Osteoblast (primary cell): ENCODE measurements around the gene IGSF9B. TPM values are rescaled to one million over a fixed set of nuclear protein-coding genes. Genes with fewer than 3 reads are reported as not detected.

ENCODE experiments used
- DNase-seq: peaks from one replicate; pipeline ENCODE4 v3.0.0; 2011; ENCODE audit warnings: low spot score, mixed read lengths; ENCODE audit not compliant: insufficient read length; ENCODE audit errors: missing footprints
- H2AFZ ChIP-seq: 2 replicates; pipeline ENCODE4 v1.6.0; 2011; ENCODE audit warnings: mild to moderate bottlenecking, low read length
- H3K27ac ChIP-seq: 2 replicates; pipeline ENCODE4 v1.5.1; 2011; ENCODE audit warnings: mild to moderate bottlenecking, low read depth, low read length, moderate library complexity
- H3K27me3 ChIP-seq: 2 replicates; pipeline ENCODE4 v1.6.0; 2012; ENCODE audit warnings: mild to moderate bottlenecking, control low read depth, inconsistent platforms, low read length, moderate library complexity; ENCODE audit not compliant: insufficient read depth
- H3K36me3 ChIP-seq: 2 replicates; pipeline ENCODE4 v1.5.1; 2011; ENCODE audit warnings: mild to moderate bottlenecking, low read length, control low read depth, moderate library complexity; ENCODE audit not compliant: insufficient read depth
- H3K4me1 ChIP-seq: 2 replicates; pipeline ENCODE4 v1.5.1; 2011; ENCODE audit warnings: mild to moderate bottlenecking, low read length, control low read depth, moderate library complexity; ENCODE audit not compliant: insufficient read depth
- H3K4me2 ChIP-seq: 2 replicates; pipeline ENCODE4 v1.6.0; 2011; ENCODE audit warnings: mild to moderate bottlenecking, low read length; ENCODE audit not compliant: insufficient read depth
- H3K4me3 ChIP-seq: fragments of 200-600 bp; sonication (generic); 3 replicates; pipeline ENCODE4 v1.5.1; 2012; ENCODE audit warnings: mild to moderate bottlenecking, low read length, inconsistent platforms; ENCODE audit not compliant: insufficient read depth
- H3K79me2 ChIP-seq: 2 replicates; pipeline ENCODE4 v1.6.0; 2012; ENCODE audit warnings: mild to moderate bottlenecking, low read length, control low read depth, inconsistent platforms; ENCODE audit not compliant: insufficient read depth
- H3K9me3 ChIP-seq: 2 replicates; pipeline ENCODE4 v1.5.1; 2011; ENCODE audit warnings: low read depth, low read length, control low read depth
- H4K20me1 ChIP-seq: 2 replicates; pipeline ENCODE4 v1.6.0; 2012; ENCODE audit warnings: mild to moderate bottlenecking, low read length, control low read depth; ENCODE audit not compliant: insufficient read depth
- total RNA-seq: library from RNA; depleted of rRNA; stranded (reverse); fragments of >200 nt; gene quantifications from 2 replicates; pipeline ENCODE4 v1.2.3, GENCODE V29; 2012
- TF ChIP-seq, protein P1 (sequence below): IDR thresholded peaks from 2 replicates; pipeline ENCODE4 v1.5.1; 2011; ENCODE audit warnings: mild to moderate bottlenecking, low read depth, low read length, moderate library complexity; ENCODE audit errors: extremely low read depth

The IGSF9B gene
- total RNA-seq, 1 donor, result 0.36 TPM

DNA sequence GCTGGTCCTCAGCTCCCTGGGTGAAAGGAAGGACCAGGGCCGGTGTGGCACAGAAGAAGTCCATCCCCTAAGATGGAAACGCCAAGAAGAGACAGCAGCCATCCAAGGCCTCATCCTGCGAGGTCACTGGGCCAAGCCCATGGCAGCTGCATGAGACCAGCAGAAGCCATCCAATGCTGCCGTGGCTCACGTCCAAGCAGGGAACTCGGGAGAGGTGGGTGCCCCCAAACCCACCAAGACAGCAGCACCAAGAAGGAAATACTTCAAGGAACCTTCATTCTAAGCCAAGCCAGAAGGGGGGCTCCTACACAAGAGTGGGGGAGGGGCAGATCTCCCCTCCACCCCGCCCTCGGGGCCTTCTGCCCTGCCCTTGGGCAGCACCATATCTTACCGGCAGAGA is 49.6 kb downstream of the IGSF9B start:
- peaks cover 3% of the 10 kb centered on the region for H3K9me3 ChIP-seq
- H3K4me3 ChIP-seq, result no peak overlapping the region
- H3K79me2 ChIP-seq, result no peaks in the 10 kb centered on the region
- no peaks in the 10 kb centered on the region for H4K20me1 ChIP-seq
- no peaks in the 10 kb centered on the region for H3K4me1 ChIP-seq
- DNase-seq, result no peak
- TF ChIP-seq, protein P1, sequence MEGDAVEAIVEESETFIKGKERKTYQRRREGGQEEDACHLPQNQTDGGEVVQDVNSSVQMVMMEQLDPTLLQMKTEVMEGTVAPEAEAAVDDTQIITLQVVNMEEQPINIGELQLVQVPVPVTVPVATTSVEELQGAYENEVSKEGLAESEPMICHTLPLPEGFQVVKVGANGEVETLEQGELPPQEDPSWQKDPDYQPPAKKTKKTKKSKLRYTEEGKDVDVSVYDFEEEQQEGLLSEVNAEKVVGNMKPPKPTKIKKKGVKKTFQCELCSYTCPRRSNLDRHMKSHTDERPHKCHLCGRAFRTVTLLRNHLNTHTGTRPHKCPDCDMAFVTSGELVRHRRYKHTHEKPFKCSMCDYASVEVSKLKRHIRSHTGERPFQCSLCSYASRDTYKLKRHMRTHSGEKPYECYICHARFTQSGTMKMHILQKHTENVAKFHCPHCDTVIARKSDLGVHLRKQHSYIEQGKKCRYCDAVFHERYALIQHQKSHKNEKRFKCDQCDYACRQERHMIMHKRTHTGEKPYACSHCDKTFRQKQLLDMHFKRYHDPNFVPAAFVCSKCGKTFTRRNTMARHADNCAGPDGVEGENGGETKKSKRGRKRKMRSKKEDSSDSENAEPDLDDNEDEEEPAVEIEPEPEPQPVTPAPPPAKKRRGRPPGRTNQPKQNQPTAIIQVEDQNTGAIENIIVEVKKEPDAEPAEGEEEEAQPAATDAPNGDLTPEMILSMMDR, result no peak
- no peak overlapping the region for H3K4me2 ChIP-seq
- H3K27ac ChIP-seq, result no peak overlapping the region
- H3K27me3 ChIP-seq, result no peaks in the 10 kb centered on the region
- no peak overlapping the region for H2AFZ ChIP-seq
- no peaks in the 10 kb centered on the region for H3K36me3 ChIP-seq

DNA sequence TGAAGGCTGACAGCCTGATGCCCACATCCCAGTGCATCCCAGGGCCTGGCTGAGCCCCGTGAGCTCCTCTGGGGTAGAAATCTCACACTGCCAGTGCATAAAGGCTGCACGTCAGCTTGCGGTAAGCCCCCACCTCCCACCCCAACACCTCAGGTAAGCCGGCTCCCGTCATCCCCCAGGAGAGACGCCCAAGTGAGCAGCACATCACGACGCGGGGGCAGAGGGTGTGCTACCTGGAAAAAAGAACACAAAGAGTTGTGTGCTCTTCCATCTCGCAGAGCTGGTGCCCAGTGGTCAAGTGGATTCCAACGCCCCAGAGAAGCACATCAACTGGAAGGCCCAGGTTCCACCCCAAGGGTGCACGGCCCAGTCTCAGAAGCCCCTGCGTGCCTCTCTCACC is 50.0 kb downstream of the IGSF9B start:
- no peak overlapping the region for H3K4me3 ChIP-seq
- H2AFZ ChIP-seq, result no peak overlapping the region
- H3K9me3 ChIP-seq, result peaks cover 3% of the 10 kb centered on the region
- no peaks in the 10 kb centered on the region for H4K20me1 ChIP-seq
- no peak overlapping the region for H3K4me2 ChIP-seq
- no peaks in the 10 kb centered on the region for H3K36me3 ChIP-seq
- no peaks in the 10 kb centered on the region for H3K27me3 ChIP-seq
- DNase-seq, result no peak
- no peaks in the 10 kb centered on the region for H3K79me2 ChIP-seq
- no peaks in the 10 kb centered on the region for H3K4me1 ChIP-seq
- TF ChIP-seq, protein P1, result no peak
- H3K27ac ChIP-seq, result no peak overlapping the region

DNA sequence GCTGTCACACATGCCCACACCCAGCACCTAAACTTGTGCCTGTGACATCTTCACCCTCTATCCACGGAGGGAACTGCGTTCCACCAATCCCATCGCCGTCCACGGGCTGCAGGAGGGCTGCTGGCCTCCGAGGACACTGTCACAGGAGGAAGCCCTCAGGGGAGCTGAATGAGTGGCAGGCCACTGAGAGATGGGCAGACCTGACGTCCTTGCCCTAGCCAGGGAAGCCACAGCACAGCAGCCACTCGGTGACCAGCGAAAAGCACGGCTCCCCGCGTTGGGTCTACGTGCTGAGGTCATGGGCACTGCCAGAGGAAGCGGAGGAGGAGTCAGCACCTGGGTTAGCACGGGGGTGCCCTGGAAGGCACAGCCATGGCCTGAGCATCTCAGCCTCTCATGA is 50.5 kb downstream of the IGSF9B start:
- no peaks in the 10 kb centered on the region for H3K79me2 ChIP-seq
- no peak overlapping the region for H3K4me3 ChIP-seq
- no peaks in the 10 kb centered on the region for H4K20me1 ChIP-seq
- TF ChIP-seq, protein P1, result no peak
- H2AFZ ChIP-seq, result no peak overlapping the region
- H3K4me1 ChIP-seq, result no peaks in the 10 kb centered on the region
- no peak overlapping the region for H3K27ac ChIP-seq
- H3K36me3 ChIP-seq, result no peaks in the 10 kb centered on the region
- peaks cover 3% of the 10 kb centered on the region for H3K9me3 ChIP-seq
- no peak for DNase-seq
- H3K27me3 ChIP-seq, result no peaks in the 10 kb centered on the region
- H3K4me2 ChIP-seq, result no peak overlapping the region

DNA sequence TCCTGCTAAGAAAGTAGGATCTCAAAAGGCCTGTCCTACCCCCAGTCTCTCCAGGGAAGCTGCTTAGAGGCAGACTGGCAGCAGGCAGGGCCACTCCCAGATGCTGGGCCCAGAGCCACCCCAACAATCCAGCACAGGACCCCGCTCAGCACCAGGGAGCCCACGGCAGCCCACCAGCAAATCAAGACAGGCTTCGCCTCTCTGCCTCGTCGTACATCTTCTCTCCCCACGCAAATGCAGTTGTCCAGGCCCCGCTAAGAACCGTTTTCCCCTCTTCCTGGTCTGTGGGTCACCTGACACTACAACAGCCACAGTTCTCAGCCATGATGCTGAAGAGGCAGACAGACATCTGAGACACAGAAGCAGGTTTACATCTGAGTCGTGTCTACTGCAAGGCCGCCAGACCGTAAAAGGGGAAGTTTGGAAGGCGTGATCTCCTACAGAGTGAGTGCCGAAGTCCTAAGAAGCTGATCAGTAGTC is 51.1 kb downstream of the IGSF9B start:
- Histone ChIP-seq H3K9me3 (peaks cover 3% of the 10 kb centered on the region), H3K27me3 (no peaks in the 10 kb centered on the region), H3K79me2 (no peaks in the 10 kb centered on the region), H4K20me1 (no peaks in the 10 kb centered on the region), H3K4me2 (no peak overlapping the region), H3K4me3 (no peak overlapping the region), H3K4me1 (no peaks in the 10 kb centered on the region), H3K27ac (no peak overlapping the region), H2AFZ (no peak overlapping the region), H3K36me3 (no peaks in the 10 kb centered on the region)
- TF ChIP-seq, protein P1, result no peak
- DNase-seq, result no peak
